KOPT-K1 (cell line): Measurements from ENCODE around the gene ERCC8.

Source experiments
- H3K27ac ChIP-seq: fragments of 200-600 bp; sonication (generic); 2 replicates; pipeline ENCODE4 v1.5.1; 2016; ENCODE audit warnings: antibody characterized with exemption, mild to moderate bottlenecking, low read depth, low read length; ENCODE audit not compliant: poor library complexity, severe bottlenecking
- H3K36me3 ChIP-seq: fragments of 200-600 bp; sonication (generic); 2 replicates; pipeline ENCODE4 v1.5.1; 2017; ENCODE audit warnings: antibody characterized with exemption, mild to moderate bottlenecking, low read length, moderate library complexity; ENCODE audit not compliant: insufficient read depth
- H3K9me3 ChIP-seq: fragments of 200-600 bp; sonication (generic); 2 replicates; pipeline ENCODE4 v1.5.1; 2017; ENCODE audit warnings: antibody characterized with exemption, low read length, mild to moderate bottlenecking; ENCODE audit not compliant: insufficient read depth, poor library complexity, severe bottlenecking

Gene ERCC8

GRCh38 chr5:60835554-60835953 lies 109.3 kb downstream of the ERCC8 start:
- Histone ChIP-seq H3K9me3 (no peaks in the 10 kb centered on the region), H3K36me3 (no peaks in the 10 kb centered on the region), H3K27ac (no peak overlapping the region)

DNA sequence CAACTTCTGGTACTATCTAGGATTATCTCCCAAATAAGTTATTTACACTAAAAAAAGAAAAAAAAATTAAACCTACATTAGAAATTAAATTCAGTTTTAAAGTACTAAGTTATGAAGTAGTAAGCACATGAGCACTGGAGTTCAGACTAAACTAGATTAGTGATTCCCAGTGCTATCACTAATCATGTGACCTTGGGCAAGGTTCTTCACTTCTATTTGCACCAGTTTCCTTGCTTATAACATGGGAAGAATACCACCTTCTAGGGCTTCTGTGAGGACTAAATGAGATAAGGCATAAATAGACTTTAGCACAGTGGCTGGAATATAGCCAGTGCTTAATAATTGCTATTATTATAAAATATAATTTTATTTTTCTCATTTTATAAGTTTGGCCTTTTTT lies 111.3 kb downstream of the ERCC8 start:
- no peaks in the 10 kb centered on the region for H3K9me3 ChIP-seq
- H3K27ac ChIP-seq: no peak overlapping the region
- no peaks in the 10 kb centered on the region for H3K36me3 ChIP-seq

DNA sequence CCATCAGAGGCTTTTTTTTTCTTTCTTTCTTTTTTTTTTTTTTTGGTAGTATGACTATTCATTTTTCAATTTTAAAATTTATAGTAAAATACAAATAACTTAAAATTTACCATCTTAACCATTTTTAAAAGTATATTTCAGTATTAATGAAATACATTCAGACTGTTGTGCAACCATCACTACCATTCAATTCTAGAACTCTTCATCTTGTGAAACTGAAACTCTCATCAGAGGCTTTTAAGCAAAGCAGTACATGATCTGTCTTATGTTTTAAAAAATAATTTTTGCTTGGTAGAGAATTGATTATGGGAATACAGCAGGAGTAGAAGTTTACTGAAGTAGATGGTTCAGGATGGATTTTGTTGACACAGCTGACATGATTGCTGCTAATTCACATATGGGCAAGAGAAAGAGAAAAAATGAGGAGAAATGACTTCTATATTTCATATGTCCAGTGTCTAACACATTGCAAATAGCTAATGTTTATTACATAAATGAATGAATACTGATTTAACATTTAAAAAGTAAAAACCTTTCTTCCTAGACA lies 114.2 kb downstream of the ERCC8 start:
- no peak overlapping the region for H3K27ac ChIP-seq
- H3K9me3 ChIP-seq: no peaks in the 10 kb centered on the region
- no peaks in the 10 kb centered on the region for H3K36me3 ChIP-seq

DNA sequence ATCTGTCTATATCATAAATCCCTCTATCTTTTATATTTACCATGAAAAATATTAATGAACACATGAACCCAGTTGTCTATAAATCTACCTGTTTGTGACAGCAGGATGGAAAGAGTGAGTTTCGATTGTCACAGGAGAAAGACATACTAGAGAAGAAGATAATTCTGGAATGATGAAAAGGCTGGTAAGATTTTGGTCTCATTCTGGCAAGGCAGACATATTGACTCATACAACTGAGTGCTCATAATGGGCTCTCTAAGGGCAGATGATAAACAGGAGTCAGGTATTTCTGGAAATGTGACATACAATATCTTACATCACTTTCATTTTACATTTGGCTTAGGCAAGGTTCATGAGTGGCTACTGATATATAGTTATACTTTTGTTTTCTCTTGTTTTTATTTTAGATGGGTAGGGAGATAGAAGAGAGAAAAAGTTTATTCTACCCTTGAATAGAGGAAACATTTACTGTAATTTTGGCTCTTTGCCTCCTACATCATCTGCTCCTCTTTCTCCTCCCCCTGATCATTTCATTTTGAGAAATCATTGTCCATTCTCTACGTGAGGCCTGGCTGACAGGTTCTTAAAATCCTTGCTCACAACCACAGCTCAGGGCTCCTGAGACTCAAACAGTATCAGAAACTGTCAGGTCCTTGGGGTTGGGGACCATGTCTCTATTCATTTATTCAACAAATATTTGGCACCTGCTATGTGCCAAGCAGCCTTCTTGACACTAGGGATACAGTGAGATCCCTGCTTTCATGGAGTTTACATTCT lies 115.2 kb downstream of the ERCC8 start:
- Histone ChIP-seq H3K27ac (no peak overlapping the region), H3K36me3 (no peaks in the 10 kb centered on the region), H3K9me3 (no peaks in the 10 kb centered on the region)

DNA sequence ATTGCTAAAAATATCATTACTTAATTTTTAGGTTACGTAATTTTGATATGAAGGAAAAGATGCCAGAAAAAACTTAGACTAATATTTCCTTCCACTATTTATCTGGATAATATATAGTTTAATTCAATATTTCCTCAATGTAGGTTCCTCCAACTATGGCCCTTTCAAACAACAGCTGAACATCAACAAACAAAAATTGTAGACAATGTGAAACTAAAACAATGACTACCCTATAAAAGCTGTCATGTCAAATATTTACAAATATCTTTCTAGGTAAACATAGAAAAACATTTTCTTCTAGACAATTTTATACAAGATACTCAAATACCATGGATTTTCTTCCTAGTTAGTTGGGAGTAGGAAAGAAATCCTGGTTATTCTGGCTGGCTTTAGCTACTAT lies 117.7 kb downstream of the ERCC8 start:
- Histone ChIP-seq H3K27ac (no peak overlapping the region), H3K36me3 (no peaks in the 10 kb centered on the region)

DNA sequence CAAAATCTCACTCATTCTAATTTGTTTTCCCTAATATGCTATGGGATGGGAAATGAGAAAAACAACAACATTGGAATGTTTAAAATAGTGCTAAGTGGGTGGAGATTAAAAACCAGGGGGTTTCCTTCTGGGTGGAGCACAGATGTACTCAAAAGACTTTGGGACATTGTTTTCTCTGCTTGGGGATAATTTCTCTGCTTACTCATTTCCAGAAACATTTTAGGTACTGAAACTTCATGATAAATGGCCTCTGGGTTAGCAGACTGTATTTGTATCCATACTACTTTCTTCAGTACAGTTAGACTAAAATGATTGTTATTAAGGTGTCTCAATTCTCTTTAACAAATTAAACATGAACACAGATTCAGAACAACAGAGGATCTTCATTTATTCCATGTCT lies 118.2 kb downstream of the ERCC8 start:
- Histone ChIP-seq H3K36me3 (no peaks in the 10 kb centered on the region), H3K9me3 (no peaks in the 10 kb centered on the region), H3K27ac (no peak overlapping the region)

More for the DNA sequence above, 117.7 kb downstream of the ERCC8 start:
- no peaks in the 10 kb centered on the region for H3K9me3 ChIP-seq
